GM21515 (cell line): ENCODE data around the gene ZFP64.
"Not testable (repeated sequence)": the region's sequence is repeated elsewhere in the genome, so short reads cannot be mapped to it uniquely, and the experiment has no call there.

Source experiments
- ATAC-seq: cut with Tn5 transposase; IDR thresholded peaks from one replicate; pipeline ENCODE4 v1.9.1; 2021; ENCODE audit not compliant: unreplicated experiment

The ZFP64 gene

DNA sequence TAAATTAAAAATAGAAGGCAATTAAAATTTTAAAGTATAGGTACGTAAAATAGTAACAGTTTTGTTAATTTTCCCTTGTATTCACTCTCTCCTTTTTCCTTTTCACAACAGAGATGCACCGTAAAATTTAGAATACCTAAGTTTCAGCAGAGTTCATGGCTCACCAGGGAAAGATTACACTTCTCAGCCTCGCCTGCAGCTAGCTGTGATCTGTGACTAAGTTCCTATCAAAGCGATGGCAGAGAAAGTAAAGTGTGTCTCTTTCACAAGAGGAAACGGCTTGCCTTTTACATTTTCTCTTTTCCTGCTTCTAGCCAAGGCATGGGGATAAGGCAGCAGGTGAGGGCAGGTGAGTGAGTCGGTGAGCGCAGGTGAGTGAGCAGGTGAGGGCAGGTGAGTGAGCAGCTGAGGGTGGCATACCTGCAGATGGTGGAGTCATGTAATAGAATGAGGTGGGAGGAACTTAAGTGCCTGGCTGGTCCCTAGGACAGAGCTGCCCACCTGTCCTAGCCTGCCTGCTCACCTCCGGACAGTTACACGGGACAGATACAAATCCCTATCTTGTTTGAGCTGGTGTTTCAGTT is 30.9 kb downstream of the ZFP64 start:
- ATAC-seq = no peak

- ATAC-seq = no peak
Measured at GRCh38 chr20:52160049-52160570, 31.5 kb downstream of the ZFP64 start.

GRCh38 chr20:52154575-52154974 is 37.0 kb downstream of the ZFP64 start:
- no peak for ATAC-seq

- ATAC-seq = no peak
Measured at GRCh38 chr20:52153896-52154295, 37.7 kb downstream of the ZFP64 start.

- ATAC-seq = no peak
Measured at GRCh38 chr20:52152921-52153320, 38.7 kb downstream of the ZFP64 start.

GRCh38 chr20:52152416-52152815 is 39.2 kb downstream of the ZFP64 start:
- ATAC-seq = no peak

DNA sequence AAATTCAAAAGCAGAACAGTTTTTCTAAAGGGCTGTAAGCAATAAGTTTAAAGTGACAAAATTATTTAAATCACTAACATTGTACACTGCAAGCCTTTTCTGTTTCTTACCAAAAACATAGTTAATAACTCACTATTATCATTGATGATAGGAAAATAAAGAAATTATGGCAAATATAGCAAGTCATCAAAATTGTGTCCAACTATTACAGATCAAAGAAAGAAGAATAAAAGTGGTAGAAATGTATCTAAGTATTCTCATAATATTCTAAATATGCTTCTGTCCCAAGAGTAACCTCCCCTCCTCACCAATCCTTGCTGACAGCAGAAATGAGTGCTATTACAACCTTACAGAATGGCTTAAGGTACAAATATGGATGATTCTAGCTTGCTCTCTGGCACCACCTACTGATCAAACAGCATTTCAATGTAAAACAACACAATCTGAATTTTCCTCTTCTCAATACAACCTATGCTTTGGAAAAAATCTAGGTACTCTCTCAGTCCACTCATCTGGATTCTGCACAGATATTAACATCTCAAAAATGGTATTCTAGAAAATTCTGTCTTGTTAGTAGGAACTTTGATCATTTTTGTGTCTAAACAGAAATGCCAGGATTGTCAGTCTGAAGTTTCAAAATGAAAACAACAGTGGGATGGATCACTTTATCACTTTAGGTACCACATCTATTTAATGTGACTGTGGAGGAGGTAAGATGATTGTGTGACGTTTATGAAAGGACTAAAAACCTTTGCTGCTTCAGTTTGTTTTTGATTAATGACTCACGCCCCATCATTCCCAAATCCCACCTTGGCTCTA is 40.9 kb downstream of the ZFP64 start:
- no peak for ATAC-seq

GRCh38 chr20:52145587-52145986 is 46.0 kb downstream of the ZFP64 start:
- no peak for ATAC-seq

DNA sequence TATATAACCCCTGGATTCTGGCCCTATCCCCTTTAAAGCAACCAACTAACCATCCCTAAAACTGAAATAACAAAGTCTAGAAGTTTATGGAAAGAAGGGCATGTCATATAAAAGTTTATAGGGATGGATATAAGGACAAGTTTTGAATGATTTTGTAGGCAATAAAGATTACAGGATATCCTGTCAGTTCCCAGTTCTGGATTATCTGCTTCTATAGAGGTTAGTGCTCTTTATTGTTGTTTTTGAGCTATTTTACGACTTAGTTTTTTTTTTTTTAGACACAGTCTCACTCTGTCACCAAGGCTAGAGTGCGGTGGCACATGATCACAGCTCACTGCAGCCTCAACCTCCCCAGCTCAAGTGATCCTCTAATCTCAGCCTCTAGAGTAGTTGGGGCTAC is 48.3 kb downstream of the ZFP64 start:
- ATAC-seq = no peak

DNA sequence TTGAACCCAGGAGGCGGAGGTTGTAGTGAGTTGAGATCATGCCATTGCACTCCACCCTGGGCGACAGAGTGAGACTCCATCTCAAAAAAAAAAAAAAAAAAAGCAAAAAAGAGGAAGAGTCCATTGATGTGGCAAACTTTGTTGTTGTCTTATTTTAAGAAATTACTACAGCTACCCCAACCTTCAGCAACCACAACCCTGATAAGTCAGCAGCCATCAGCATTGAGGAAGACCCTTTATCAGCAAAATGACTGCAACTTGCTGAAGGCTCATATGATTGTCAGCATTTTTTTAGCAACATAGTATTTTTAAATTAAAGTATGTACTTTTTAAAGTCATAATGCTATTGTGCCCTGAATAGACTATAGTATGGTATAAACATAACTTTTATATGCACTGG is 48.8 kb downstream of the ZFP64 start:
- ATAC-seq = no peak

GRCh38 chr20:52139986-52140385 is 51.6 kb downstream of the ZFP64 start:
- ATAC-seq = no peak

- ATAC-seq = no peak
Measured at GRCh38 chr20:52137850-52138249, 53.7 kb downstream of the ZFP64 start.

GRCh38 chr20:52133714-52134113 is 57.9 kb downstream of the ZFP64 start:
- not testable (repeated sequence) for ATAC-seq

DNA sequence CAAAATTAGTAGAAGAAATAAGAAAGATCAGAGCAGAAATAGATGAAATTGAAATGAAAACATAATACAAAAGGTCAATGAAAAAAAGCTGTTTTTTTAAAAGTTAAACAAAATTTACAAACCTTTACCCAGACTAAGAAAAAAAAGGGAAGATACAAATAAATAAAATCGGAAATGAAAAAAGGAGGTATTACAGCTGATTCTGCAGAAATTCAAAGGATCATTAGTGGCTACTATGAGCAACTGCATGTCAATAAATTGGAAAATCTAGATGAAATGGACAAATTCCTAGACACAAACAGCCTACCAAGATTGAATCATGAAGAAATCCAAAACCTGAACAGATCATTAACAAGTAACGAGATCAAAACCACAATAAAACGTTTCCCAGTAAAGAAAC is 59.2 kb downstream of the ZFP64 start:
- no peak for ATAC-seq

- ATAC-seq = no peak
Measured at GRCh38 chr20:52131048-52131643, 60.4 kb downstream of the ZFP64 start.

- no peak for ATAC-seq
Measured at GRCh38 chr20:52130406-52130805, 61.2 kb downstream of the ZFP64 start.

DNA sequence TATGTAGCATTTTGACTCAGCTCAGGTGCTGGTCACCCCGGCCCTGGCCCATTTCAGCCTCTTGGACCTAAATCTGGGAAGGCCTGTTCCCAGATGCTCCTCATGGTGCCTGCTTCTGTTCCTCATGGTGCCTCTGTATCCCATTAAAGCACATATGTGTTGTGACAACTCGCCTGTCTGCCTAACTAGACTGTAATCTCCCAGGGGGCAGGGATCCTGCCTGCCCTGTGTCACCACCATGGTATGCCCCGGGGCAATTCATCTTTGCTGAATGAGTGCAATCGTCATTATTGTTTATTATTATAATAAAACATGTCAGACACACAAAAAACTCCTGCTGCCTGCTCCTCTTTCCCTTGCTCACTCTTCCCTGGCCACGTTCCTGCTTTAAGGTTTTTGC is 62.0 kb downstream of the ZFP64 start:
- no peak for ATAC-seq

GRCh38 chr20:52127309-52127708 is 64.3 kb downstream of the ZFP64 start:
- no peak for ATAC-seq

DNA sequence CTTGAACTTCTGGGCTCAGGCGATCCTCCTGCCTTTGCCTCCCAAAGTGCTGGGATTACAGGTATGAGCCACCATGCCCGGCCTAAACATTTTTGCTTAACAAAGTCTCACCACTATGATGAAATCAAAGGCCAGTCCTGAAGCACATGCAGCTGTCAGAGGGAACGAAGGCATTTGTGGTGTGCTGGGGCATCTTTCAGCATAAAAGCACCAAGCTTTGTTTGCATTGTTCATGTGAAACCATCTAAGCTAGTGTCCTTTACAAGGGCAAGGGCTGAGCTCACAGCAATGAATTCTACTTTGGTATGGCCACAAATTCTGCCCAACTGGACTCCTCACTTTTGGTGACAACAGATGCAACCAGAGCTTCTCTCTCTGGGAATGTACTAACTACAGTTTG is 66.8 kb downstream of the ZFP64 start:
- no peak for ATAC-seq

DNA sequence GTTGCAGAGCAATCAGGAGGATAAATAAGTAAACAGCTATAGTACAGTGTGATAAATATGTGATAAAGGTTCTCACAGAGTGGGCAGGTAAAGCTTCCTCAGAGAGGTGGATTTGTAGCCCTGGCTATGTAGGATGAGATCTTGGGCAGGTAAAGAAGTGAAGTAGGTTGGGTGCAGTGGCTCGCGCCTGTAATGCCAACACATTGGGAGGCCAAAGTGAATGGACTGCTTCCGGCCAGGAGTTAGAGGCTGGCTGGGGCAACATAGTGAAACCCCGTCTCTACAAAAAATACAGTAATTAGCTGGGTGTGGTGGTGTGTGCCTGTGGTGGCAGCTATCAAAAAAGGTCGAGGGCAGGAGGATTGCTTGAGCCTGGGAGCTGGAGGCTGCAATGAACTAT is 72.9 kb downstream of the ZFP64 start:
- ATAC-seq = no peak

DNA sequence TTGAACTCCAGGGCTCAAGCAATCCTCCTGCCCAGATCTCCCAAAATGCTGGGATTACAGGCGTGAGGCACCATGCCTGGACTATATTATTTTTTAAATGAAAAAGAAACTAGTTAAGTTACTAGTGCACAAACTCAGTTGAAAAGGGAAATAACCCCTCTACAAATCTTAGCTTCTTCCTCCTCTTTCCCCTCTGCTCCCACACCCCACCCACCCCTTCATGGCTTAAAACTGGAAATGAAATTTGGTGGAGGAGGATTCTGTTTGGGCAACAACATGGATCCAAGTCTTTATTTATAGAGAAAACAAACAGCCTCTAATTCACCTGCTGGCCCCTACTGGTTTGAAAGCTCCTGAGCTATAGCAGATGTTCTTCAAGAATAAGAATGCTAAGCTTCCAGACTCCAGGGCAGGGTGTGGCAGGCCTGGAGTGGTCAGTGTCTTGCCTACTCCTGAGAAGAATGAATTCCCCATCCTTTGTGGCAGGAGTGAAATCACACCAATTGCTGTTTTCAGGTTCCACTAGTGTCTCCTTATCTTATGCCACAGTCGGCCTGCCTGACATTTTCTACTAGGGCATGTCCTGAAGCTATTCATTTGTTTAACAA is 73.5 kb downstream of the ZFP64 start:
- no peak for ATAC-seq

DNA sequence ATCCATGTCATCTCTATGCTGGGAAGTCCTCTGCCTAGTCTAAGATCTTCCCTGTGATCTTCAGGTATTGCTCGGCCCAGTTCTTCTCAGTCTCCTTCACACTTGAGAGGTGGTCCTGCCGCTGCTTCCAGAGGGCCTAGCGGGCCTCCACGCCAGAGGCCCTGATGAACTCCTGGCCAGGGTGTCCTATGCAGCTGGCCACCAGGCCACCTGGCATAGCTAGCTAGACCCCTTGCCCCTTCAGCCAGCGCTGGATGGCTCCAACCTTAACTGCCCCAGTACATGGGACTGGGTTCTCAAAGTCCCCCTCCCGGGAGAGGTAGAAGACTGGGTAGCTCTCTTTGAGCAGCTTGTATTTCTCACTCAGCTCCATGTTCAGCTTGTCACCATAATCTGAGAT is 81.1 kb downstream of the ZFP64 start:
- no peak for ATAC-seq
